ENCODE results near the gene MYLK4. TPM values are rescaled to one million over a fixed set of nuclear protein-coding genes. Genes with fewer than 3 reads are reported as not detected.

The MYLK4 gene
- polyA plus RNA-seq, 1 experiment = 0.21 TPM

DNA sequence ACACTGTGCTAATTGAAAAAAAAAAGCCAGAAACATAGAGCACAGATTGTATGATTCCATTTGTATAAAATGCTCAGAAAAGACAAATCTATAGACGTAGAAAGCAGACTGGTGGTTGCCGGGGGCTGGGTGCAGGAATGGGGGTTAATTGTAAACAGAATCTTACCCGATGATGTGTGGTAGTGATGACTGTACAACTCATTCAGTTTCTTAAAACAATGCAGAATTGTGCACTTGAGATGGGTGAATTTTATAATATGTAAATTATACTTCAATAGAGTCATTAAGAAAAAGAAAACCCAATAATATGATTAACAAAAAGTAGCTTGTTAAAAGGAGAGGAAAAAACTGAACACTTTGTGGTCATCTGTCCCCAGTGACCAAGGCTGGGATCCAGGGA is 3.7 kb upstream of the MYLK4 start:
- DNase-seq (ENCODE audit: low read depth, low spot score) = no peak
- CTCF ChIA-PET = interaction anchor here (1.4 kb wide), 1 partner anchor 37 kb away, joined by 3 read pairs; no protein-coding TSS in a partner anchor
- H3K4me3 ChIP-seq (ENCODE audit: low read depth, low read length) = no peak overlapping the region
- no peaks in the 10 kb centered on the region for H3K27me3 ChIP-seq (ENCODE audit: control insufficient read depth, insufficient read depth, low read length)
- no peak for TF ChIP-seq CTCF (IDR thresholded peaks at IDR 0.05; ENCODE audit: low read depth, low read length)
- H3K27ac ChIP-seq (ENCODE audit: low read depth, low read length) = no peak overlapping the region
- POLR2A ChIA-PET = no interaction called here
- H3K9me3 ChIP-seq (ENCODE audit: control insufficient read depth, insufficient read depth, low read length) = no peaks in the 10 kb centered on the region

DNA sequence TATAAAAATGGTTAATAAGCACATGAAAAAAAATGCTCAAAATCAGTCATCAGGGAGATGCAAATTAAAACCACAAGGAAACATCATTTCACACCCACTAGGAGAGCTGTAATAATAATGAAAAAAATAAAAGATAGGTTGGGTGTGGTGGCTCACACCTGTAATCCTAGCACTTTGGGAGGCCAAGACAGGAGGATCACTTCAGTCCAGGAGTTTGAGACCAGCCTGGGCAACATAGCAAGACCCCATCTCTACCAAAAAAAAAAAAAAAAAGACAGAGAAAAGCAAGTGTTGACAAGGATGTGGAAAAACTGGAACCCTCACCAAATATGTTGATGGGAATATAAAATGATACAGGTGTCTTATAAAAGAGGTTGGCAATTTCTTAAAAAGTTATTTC is 3.0 kb upstream of the MYLK4 start:
- POLR2A ChIA-PET = no interaction called here
- no peak for TF ChIP-seq CTCF (IDR thresholded peaks at IDR 0.05; ENCODE audit: low read depth, low read length)
- H3K9me3 ChIP-seq (ENCODE audit: control insufficient read depth, insufficient read depth, low read length) = no peaks in the 10 kb centered on the region
- H3K4me3 ChIP-seq (ENCODE audit: low read depth, low read length) = no peak overlapping the region
- no peak overlapping the region for H3K27ac ChIP-seq (ENCODE audit: low read depth, low read length)
- CTCF ChIA-PET = interaction anchor here (1.2 to 6.0 kb wide), 3 partner anchors 8 to 14 kb away, joined by 3 to 131 read pairs (median 3); no protein-coding TSS in a partner anchor
- H3K27me3 ChIP-seq (ENCODE audit: control insufficient read depth, insufficient read depth, low read length) = no peaks in the 10 kb centered on the region
- no peak for DNase-seq (ENCODE audit: low read depth, low spot score)

- no peak overlapping the region for H3K27ac ChIP-seq (ENCODE audit: low read depth, low read length)
- ChIA-PET CTCF (interaction anchor here (1.2 to 6.0 kb wide), 3 partner anchors 9 to 13 kb away, joined by 3 to 131 read pairs (median 3); no protein-coding TSS in a partner anchor), POLR2A (no interaction called here)
- H3K27me3 ChIP-seq (ENCODE audit: control insufficient read depth, insufficient read depth, low read length) = no peaks in the 10 kb centered on the region
- no peaks in the 10 kb centered on the region for H3K9me3 ChIP-seq (ENCODE audit: control insufficient read depth, insufficient read depth, low read length)
- no peak overlapping the region for H3K4me3 ChIP-seq (ENCODE audit: low read depth, low read length)
- no peak for DNase-seq (ENCODE audit: low read depth, low spot score)
- TF ChIP-seq CTCF (IDR thresholded peaks at IDR 0.05; ENCODE audit: low read depth, low read length) = no peak
These were observed 2.4 kb upstream of the MYLK4 start for GRCh38 chr6:2753110-2753489.

GRCh38 chr6:2752477-2753109 is 1.9 kb upstream of the MYLK4 start:
- no peak for DNase-seq (ENCODE audit: low read depth, low spot score)
- ChIA-PET CTCF (interaction anchor here (1.2 to 6.0 kb wide), 3 partner anchors 9 to 13 kb away, joined by 3 to 131 read pairs (median 3); no protein-coding TSS in a partner anchor), POLR2A (no interaction called here)
- Histone ChIP-seq H3K4me3 (ENCODE audit: low read depth, low read length) (no peak overlapping the region), H3K27me3 (ENCODE audit: control insufficient read depth, insufficient read depth, low read length) (no peaks in the 10 kb centered on the region), H3K27ac (ENCODE audit: low read depth, low read length) (no peak overlapping the region), H3K9me3 (ENCODE audit: control insufficient read depth, insufficient read depth, low read length) (no peaks in the 10 kb centered on the region)
- TF ChIP-seq CTCF (IDR thresholded peaks at IDR 0.05; ENCODE audit: low read depth, low read length) = no peak

GRCh38 chr6:2751871-2752270 is 1.1 kb upstream of the MYLK4 start:
- H3K27ac ChIP-seq (ENCODE audit: low read depth, low read length) = no peak overlapping the region
- ChIA-PET CTCF (interaction anchor here (0.7 to 6.0 kb wide), 6 partner anchors 9 to 1155 kb away, joined by 3 to 131 read pairs (median 25); no protein-coding TSS in a partner anchor), POLR2A (no interaction called here)
- no peaks in the 10 kb centered on the region for H3K27me3 ChIP-seq (ENCODE audit: control insufficient read depth, insufficient read depth, low read length)
- no peak for TF ChIP-seq CTCF (IDR thresholded peaks at IDR 0.05; ENCODE audit: low read depth, low read length)
- H3K9me3 ChIP-seq (ENCODE audit: control insufficient read depth, insufficient read depth, low read length) = no peaks in the 10 kb centered on the region
- no peak overlapping the region for H3K4me3 ChIP-seq (ENCODE audit: low read depth, low read length)
- DNase-seq (ENCODE audit: low read depth, low spot score) = no peak
